ENCODE measurements around the gene NLK.

NLK gene

GRCh38 chr17:28059675-28060074 is 17.2 kb downstream of the NLK start:
- H3K4me3 ChIP-seq (ENCODE audit: low read depth, low read length) = no peak overlapping the region
- H3K27me3 ChIP-seq = no peaks in the 10 kb centered on the region
- DNase-seq = no peak
- TF ChIP-seq, protein P1, sequence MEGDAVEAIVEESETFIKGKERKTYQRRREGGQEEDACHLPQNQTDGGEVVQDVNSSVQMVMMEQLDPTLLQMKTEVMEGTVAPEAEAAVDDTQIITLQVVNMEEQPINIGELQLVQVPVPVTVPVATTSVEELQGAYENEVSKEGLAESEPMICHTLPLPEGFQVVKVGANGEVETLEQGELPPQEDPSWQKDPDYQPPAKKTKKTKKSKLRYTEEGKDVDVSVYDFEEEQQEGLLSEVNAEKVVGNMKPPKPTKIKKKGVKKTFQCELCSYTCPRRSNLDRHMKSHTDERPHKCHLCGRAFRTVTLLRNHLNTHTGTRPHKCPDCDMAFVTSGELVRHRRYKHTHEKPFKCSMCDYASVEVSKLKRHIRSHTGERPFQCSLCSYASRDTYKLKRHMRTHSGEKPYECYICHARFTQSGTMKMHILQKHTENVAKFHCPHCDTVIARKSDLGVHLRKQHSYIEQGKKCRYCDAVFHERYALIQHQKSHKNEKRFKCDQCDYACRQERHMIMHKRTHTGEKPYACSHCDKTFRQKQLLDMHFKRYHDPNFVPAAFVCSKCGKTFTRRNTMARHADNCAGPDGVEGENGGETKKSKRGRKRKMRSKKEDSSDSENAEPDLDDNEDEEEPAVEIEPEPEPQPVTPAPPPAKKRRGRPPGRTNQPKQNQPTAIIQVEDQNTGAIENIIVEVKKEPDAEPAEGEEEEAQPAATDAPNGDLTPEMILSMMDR (IDR thresholded peaks at IDR 0.05; ENCODE audit: low read depth, low read length) = no peak
- H3K36me3 ChIP-seq = no peaks in the 10 kb centered on the region
- H3K9me3 ChIP-seq = no peaks in the 10 kb centered on the region
- H3K4me1 ChIP-seq = no peaks in the 10 kb centered on the region

DNA sequence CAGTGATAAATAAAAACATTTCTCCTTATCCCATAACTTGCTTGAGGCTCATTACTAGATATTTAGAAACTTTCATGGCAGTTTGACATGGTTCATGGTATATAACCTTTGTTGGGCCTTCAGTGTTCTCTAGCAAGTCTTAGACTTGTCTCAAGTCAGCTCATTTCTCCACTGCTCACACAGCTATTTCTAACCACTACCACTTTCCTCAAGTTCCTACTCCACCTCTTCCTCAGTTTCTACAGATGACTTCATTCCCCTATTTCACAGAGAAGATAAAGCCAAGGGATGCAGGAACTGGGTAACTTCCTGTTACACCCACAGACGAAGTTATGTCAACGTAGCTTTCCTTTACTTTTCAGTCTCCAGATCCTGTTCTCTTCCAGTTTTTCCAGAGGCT is 23.2 kb downstream of the NLK start:
- TF ChIP-seq, protein P1 (IDR thresholded peaks at IDR 0.05; ENCODE audit: low read depth, low read length) = no peak
- no peaks in the 10 kb centered on the region for H3K9me3 ChIP-seq
- no peaks in the 10 kb centered on the region for H3K27me3 ChIP-seq
- no peak overlapping the region for H3K4me3 ChIP-seq (ENCODE audit: low read depth, low read length)
- no peak for DNase-seq
- H3K36me3 ChIP-seq = no peaks in the 10 kb centered on the region
- H3K4me1 ChIP-seq = no peaks in the 10 kb centered on the region

GRCh38 chr17:28069061-28069460 is 26.6 kb downstream of the NLK start:
- Histone ChIP-seq H3K36me3 (no peaks in the 10 kb centered on the region), H3K9me3 (no peaks in the 10 kb centered on the region), H3K4me3 (ENCODE audit: low read depth, low read length) (no peak overlapping the region), H3K27me3 (no peaks in the 10 kb centered on the region), H3K4me1 (no peaks in the 10 kb centered on the region)
- TF ChIP-seq, protein P1 (IDR thresholded peaks at IDR 0.05; ENCODE audit: low read depth, low read length) = no peak
- no peak for DNase-seq

DNA sequence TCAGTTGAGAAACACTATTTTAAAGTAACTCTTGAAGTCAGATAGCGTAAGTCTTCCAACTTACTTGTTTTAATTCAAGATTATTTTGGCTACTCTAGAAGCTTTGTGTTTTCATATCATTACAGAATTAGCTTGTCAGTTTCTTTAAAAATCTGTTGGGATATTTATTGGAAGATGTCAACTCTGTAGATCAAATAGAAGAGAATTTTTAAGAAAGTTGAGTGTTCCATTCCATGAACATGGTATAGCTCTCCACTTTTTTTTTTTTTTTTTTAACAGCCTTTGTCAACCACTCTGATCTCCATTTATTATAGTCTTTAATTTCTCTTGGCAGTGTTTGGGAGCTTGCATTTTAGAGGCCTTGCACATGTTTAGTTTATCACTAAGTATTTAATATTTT is 28.7 kb downstream of the NLK start:
- no peak overlapping the region for H3K4me3 ChIP-seq (ENCODE audit: low read depth, low read length)
- H3K27me3 ChIP-seq = no peaks in the 10 kb centered on the region
- H3K9me3 ChIP-seq = no peaks in the 10 kb centered on the region
- no peak for DNase-seq
- H3K36me3 ChIP-seq = no peaks in the 10 kb centered on the region
- H3K4me1 ChIP-seq = no peaks in the 10 kb centered on the region
- TF ChIP-seq, protein P1 (IDR thresholded peaks at IDR 0.05; ENCODE audit: low read depth, low read length) = no peak

GRCh38 chr17:28071891-28072606 is 29.6 kb downstream of the NLK start:
- no peaks in the 10 kb centered on the region for H3K36me3 ChIP-seq
- no peaks in the 10 kb centered on the region for H3K27me3 ChIP-seq
- TF ChIP-seq, protein P1 (IDR thresholded peaks at IDR 0.05; ENCODE audit: low read depth, low read length) = no peak
- H3K9me3 ChIP-seq = no peaks in the 10 kb centered on the region
- no peak overlapping the region for H3K4me3 ChIP-seq (ENCODE audit: low read depth, low read length)
- DNase-seq = no peak
- H3K4me1 ChIP-seq = no peaks in the 10 kb centered on the region

DNA sequence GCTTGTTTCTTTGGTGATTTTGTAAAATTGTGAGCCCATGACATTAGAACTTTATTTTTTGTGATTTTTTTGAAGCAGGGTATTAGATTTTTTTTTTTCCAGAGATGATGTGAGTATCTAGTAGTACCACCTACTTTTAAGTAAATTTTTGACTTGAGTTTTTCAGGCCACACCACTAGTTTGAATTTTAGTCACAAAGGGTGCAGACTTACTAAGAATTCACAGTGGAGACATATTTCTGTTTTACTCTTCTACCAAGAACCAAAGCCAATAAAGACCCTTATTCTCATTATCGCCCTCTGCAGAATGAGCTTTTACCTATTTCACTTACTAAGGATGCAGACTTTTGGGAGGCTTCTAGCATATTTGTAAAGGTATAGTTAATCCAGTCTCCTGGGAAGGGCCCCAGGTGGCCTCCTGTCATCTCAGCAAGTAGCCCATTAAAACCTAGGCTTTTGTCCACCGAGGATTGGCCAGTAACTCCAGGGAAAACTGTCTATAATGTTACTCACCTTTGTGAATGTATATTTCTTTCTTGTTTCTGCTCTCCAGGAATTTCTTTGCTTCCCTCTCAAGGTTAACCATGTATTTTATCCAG is 30.6 kb downstream of the NLK start:
- H3K36me3 ChIP-seq = no peaks in the 10 kb centered on the region
- DNase-seq = no peak
- no peaks in the 10 kb centered on the region for H3K27me3 ChIP-seq
- no peaks in the 10 kb centered on the region for H3K4me1 ChIP-seq
- H3K9me3 ChIP-seq = no peaks in the 10 kb centered on the region
- TF ChIP-seq, protein P1 (IDR thresholded peaks at IDR 0.05; ENCODE audit: low read depth, low read length) = no peak
- H3K4me3 ChIP-seq (ENCODE audit: low read depth, low read length) = no peak overlapping the region

Data from BE2C (cell line).